HCT116 (cell line): ENCODE results near the gene GNPTG.

Experiments
- CEBPB ChIP-seq: IDR thresholded peaks from 2 replicates; pipeline ENCODE4 v1.6.1; 2012; ENCODE audit warnings: low read depth
- CTCF ChIP-seq, 3 experiments: fragments of 200-600 bp in 1 of 3; sonication (generic) in 1 of 3; IDR thresholded peaks in 2 of 3; conservative IDR thresholded peaks in 1 of 3; 2 replicates each; pipeline ENCODE4 v1.5.1; 2012 to 2017; ENCODE audit warnings: low read depth in 2 of 3, low read length in 2 of 3, antibody characterized with exemption in 1 of 3, borderline replicate concordance in 1 of 3, control low read depth in 1 of 3, mild to moderate bottlenecking in 1 of 3, mixed read lengths in 1 of 3, mixed run types in 1 of 3, moderate library complexity in 1 of 3; ENCODE audit not compliant: insufficient read depth in 1 of 3
- EZH2 ChIP-seq: fragments of 200-600 bp; sonication (generic); IDR thresholded peaks from 2 replicates; pipeline ENCODE4 v1.6.1; 2017; ENCODE audit warnings: antibody characterized with exemption, mixed run types
- POLR2A ChIP-seq: IDR thresholded peaks from 2 replicates; pipeline ENCODE4 v1.7.0; 2011; ENCODE audit warnings: borderline replicate concordance; ENCODE audit not compliant: insufficient read depth, insufficient read length; ENCODE audit errors: extremely low read depth
- POLR2AphosphoS5 ChIP-seq: IDR thresholded peaks from 2 replicates; pipeline ENCODE4 v1.6.1; 2011; ENCODE audit warnings: mild to moderate bottlenecking, low read depth, low read length, moderate library complexity
- RAD21 ChIP-seq: IDR thresholded peaks from 2 replicates; pipeline ENCODE4 v1.6.1; 2012; ENCODE audit warnings: low read depth, mild to moderate bottlenecking
- REST ChIP-seq: IDR thresholded peaks from 2 replicates; pipeline ENCODE4 v1.6.1; 2012; ENCODE audit warnings: low read depth
- YY1 ChIP-seq: IDR thresholded peaks from 2 replicates; pipeline ENCODE4 v1.6.1; 2011; ENCODE audit warnings: low read length, low read depth, moderate library complexity, mild to moderate bottlenecking; ENCODE audit not compliant: insufficient replicate concordance; ENCODE audit errors: extremely low read depth
- ZFX ChIP-seq: fragments of 450-650 bp; IDR thresholded peaks from 2 replicates; pipeline ENCODE4 v1.6.1; 2017
- TF ChIP-seq, protein P1 (sequence below): IDR thresholded peaks from 2 replicates; pipeline ENCODE4 v1.6.1; 2012

GRCh38 chr16:1390239-1390779 is 38.6 kb downstream of the GNPTG start:
- no peak for TF ChIP-seq CTCF (IDR thresholded peaks at IDR 0.05 in 2 of 3, conservative IDR thresholded peaks at IDR 0.05 in 1 of 3; ENCODE audit: borderline replicate concordance in 1 of 3, insufficient read depth in 1 of 3, low read depth in 2 of 3, low read length in 2 of 3)
- TF ChIP-seq, protein P1, sequence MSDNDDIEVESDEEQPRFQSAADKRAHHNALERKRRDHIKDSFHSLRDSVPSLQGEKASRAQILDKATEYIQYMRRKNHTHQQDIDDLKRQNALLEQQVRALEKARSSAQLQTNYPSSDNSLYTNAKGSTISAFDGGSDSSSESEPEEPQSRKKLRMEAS, result no peak
- no peak for TF ChIP-seq POLR2AphosphoS5
- TF ChIP-seq RAD21, result no peak
- TF ChIP-seq EZH2, result no peak
- TF ChIP-seq REST, result no peak
- TF ChIP-seq YY1, result no peak
- no peak for TF ChIP-seq CEBPB
- TF ChIP-seq POLR2A, result no peak
- TF ChIP-seq ZFX, result no peak
